ENCODE results near the gene CITED1.

CITED1 gene

GRCh38 chrX:72276478-72276953 lies 29.2 kb downstream of the CITED1 start:
- Histone ChIP-seq H3K23ac (ENCODE audit: low read length) (no peak overlapping the region), H2BK12ac (ENCODE audit: low read length) (no peak overlapping the region), H3K4ac (ENCODE audit: low read depth, low read length) (peak overlapping the region; percentile 84), H2AFZ (ENCODE audit: insufficient read depth, low read length, poor library complexity) (peak overlapping the region; percentile 67), H3K14ac (ENCODE audit: low read length) (peak overlapping the region; percentile 93), H4K8ac (ENCODE audit: low read depth, low read length) (peak overlapping the region; percentile 93), H3K36me3 (ENCODE audit: control insufficient read depth in 1 of 2, insufficient read depth in 2 of 2, low read length in 2 of 2) (peaks cover 13 to 35% of the 10 kb centered on the region in 2 experiments), H3K9ac (ENCODE audit: low read length) (peak overlapping the region; percentile 99), H4K12ac (ENCODE audit: low read depth, low read length) (peak overlapping the region; percentile 77), H3K9me3 (ENCODE audit: insufficient read depth, low read depth, low read length) (no peaks in the 10 kb centered on the region), H3K4me2 (ENCODE audit: low read length) (peak overlapping the region; percentile 60), H3K27me3 (ENCODE audit: insufficient read depth, low read length) (no peaks in the 10 kb centered on the region), H3K27ac (ENCODE audit: low read depth, low read length) (peak overlapping the region; percentile 85), H3K18ac (ENCODE audit: low read length) (peak overlapping the region; percentile 94), H3K79me1 (ENCODE audit: low read length) (peaks cover 4% of the 10 kb centered on the region), H2BK120ac (ENCODE audit: insufficient read depth, low read length, poor library complexity) (peak overlapping the region; percentile 69), H2AK5ac (ENCODE audit: low read length) (no peak overlapping the region), H3K4me3 (ENCODE audit: low read depth, low read length) (peak overlapping the region; percentile 88), H3K79me2 (ENCODE audit: control insufficient read depth, insufficient read depth, low read length, poor library complexity) (peaks cover 3% of the 10 kb centered on the region), H3K4me1 (ENCODE audit: control insufficient read depth in 1 of 2, insufficient read depth in 2 of 2, low read length in 2 of 2) (no peaks in the 10 kb centered on the region), H4K91ac (ENCODE audit: low read depth, low read length) (peak overlapping the region; percentile 89), H2BK5ac (ENCODE audit: low read depth, low read length, poor library complexity) (peak overlapping the region; percentile 89)
- no peak for DNase-seq
- no CpG with 5 or more reads among the region's 18 CpGs for WGBS (ENCODE audit: extremely low coverage, insufficient coverage, insufficient read length)

- Histone ChIP-seq H3K4ac (ENCODE audit: low read depth, low read length) (no peak overlapping the region), H3K18ac (ENCODE audit: low read length) (no peak overlapping the region), H3K79me2 (ENCODE audit: control insufficient read depth, insufficient read depth, low read length, poor library complexity) (peaks cover 3% of the 10 kb centered on the region), H3K4me3 (ENCODE audit: low read depth, low read length) (no peak overlapping the region), H3K23ac (ENCODE audit: low read length) (no peak overlapping the region), H2BK5ac (ENCODE audit: low read depth, low read length, poor library complexity) (no peak overlapping the region), H2AFZ (ENCODE audit: insufficient read depth, low read length, poor library complexity) (no peak overlapping the region), H3K36me3 (ENCODE audit: control insufficient read depth in 1 of 2, insufficient read depth in 2 of 2, low read length in 2 of 2) (peaks cover 26 to 49% of the 10 kb centered on the region in 2 experiments), H3K27ac (ENCODE audit: low read depth, low read length) (no peak overlapping the region), H4K8ac (ENCODE audit: low read depth, low read length) (no peak overlapping the region), H3K4me1 (ENCODE audit: control insufficient read depth in 1 of 2, insufficient read depth in 2 of 2, low read length in 2 of 2) (no peaks in the 10 kb centered on the region), H3K79me1 (ENCODE audit: low read length) (peaks cover 4% of the 10 kb centered on the region), H2AK5ac (ENCODE audit: low read length) (no peak overlapping the region), H4K12ac (ENCODE audit: low read depth, low read length) (no peak overlapping the region), H3K4me2 (ENCODE audit: low read length) (no peak overlapping the region), H3K9ac (ENCODE audit: low read length) (no peak overlapping the region), H3K27me3 (ENCODE audit: insufficient read depth, low read length) (no peaks in the 10 kb centered on the region), H4K91ac (ENCODE audit: low read depth, low read length) (no peak overlapping the region), H2BK120ac (ENCODE audit: insufficient read depth, low read length, poor library complexity) (no peak overlapping the region), H3K9me3 (ENCODE audit: insufficient read depth, low read depth, low read length) (no peaks in the 10 kb centered on the region), H3K14ac (ENCODE audit: low read length) (no peak overlapping the region), H2BK12ac (ENCODE audit: low read length) (no peak overlapping the region)
- no peak for DNase-seq
- no CpG with 5 or more reads among the region's 5 CpGs for WGBS (ENCODE audit: extremely low coverage, insufficient coverage, insufficient read length)
These were observed 31.2 kb downstream of the CITED1 start for GRCh38 chrX:72274526-72274925.

- Histone ChIP-seq H3K27ac (ENCODE audit: low read depth, low read length) (no peak overlapping the region), H2AK5ac (ENCODE audit: low read length) (no peak overlapping the region), H3K4me3 (ENCODE audit: low read depth, low read length) (no peak overlapping the region), H3K79me2 (ENCODE audit: control insufficient read depth, insufficient read depth, low read length, poor library complexity) (peaks cover 3% of the 10 kb centered on the region), H2BK12ac (ENCODE audit: low read length) (no peak overlapping the region), H2BK120ac (ENCODE audit: insufficient read depth, low read length, poor library complexity) (no peak overlapping the region), H3K18ac (ENCODE audit: low read length) (no peak overlapping the region), H4K91ac (ENCODE audit: low read depth, low read length) (no peak overlapping the region), H3K4me1 (ENCODE audit: control insufficient read depth in 1 of 2, insufficient read depth in 2 of 2, low read length in 2 of 2) (no peaks in the 10 kb centered on the region), H3K36me3 (ENCODE audit: control insufficient read depth in 1 of 2, insufficient read depth in 2 of 2, low read length in 2 of 2) (peaks cover 28 to 54% of the 10 kb centered on the region in 2 experiments), H2AFZ (ENCODE audit: insufficient read depth, low read length, poor library complexity) (no peak overlapping the region), H4K8ac (ENCODE audit: low read depth, low read length) (no peak overlapping the region), H3K27me3 (ENCODE audit: insufficient read depth, low read length) (no peaks in the 10 kb centered on the region), H3K9me3 (ENCODE audit: insufficient read depth, low read depth, low read length) (no peaks in the 10 kb centered on the region), H3K23ac (ENCODE audit: low read length) (no peak overlapping the region), H3K4me2 (ENCODE audit: low read length) (no peak overlapping the region), H3K79me1 (ENCODE audit: low read length) (peaks cover 4% of the 10 kb centered on the region), H3K4ac (ENCODE audit: low read depth, low read length) (no peak overlapping the region), H3K14ac (ENCODE audit: low read length) (no peak overlapping the region), H3K9ac (ENCODE audit: low read length) (no peak overlapping the region), H2BK5ac (ENCODE audit: low read depth, low read length, poor library complexity) (no peak overlapping the region), H4K12ac (ENCODE audit: low read depth, low read length) (no peak overlapping the region)
- no peak for DNase-seq
- no CpG with 5 or more reads among the region's 6 CpGs for WGBS (ENCODE audit: extremely low coverage, insufficient coverage, insufficient read length)
These were observed 32.0 kb downstream of the CITED1 start for GRCh38 chrX:72273718-72274117.

- Histone ChIP-seq H2AK5ac (ENCODE audit: low read length) (no peak overlapping the region), H3K9ac (ENCODE audit: low read length) (no peak overlapping the region), H2AFZ (ENCODE audit: insufficient read depth, low read length, poor library complexity) (no peak overlapping the region), H2BK5ac (ENCODE audit: low read depth, low read length, poor library complexity) (no peak overlapping the region), H3K36me3 (ENCODE audit: control insufficient read depth in 1 of 2, insufficient read depth in 2 of 2, low read length in 2 of 2) (peaks cover 29 to 56% of the 10 kb centered on the region in 2 experiments), H3K18ac (ENCODE audit: low read length) (no peak overlapping the region), H3K79me1 (ENCODE audit: low read length) (peaks cover 4% of the 10 kb centered on the region), H3K27ac (ENCODE audit: low read depth, low read length) (no peak overlapping the region), H4K8ac (ENCODE audit: low read depth, low read length) (no peak overlapping the region), H3K4ac (ENCODE audit: low read depth, low read length) (no peak overlapping the region), H3K4me3 (ENCODE audit: low read depth, low read length) (no peak overlapping the region), H3K9me3 (ENCODE audit: insufficient read depth, low read depth, low read length) (no peaks in the 10 kb centered on the region), H4K91ac (ENCODE audit: low read depth, low read length) (no peak overlapping the region), H3K79me2 (ENCODE audit: control insufficient read depth, insufficient read depth, low read length, poor library complexity) (peaks cover 3% of the 10 kb centered on the region), H2BK12ac (ENCODE audit: low read length) (no peak overlapping the region), H3K27me3 (ENCODE audit: insufficient read depth, low read length) (no peaks in the 10 kb centered on the region), H3K4me1 (ENCODE audit: control insufficient read depth in 1 of 2, insufficient read depth in 2 of 2, low read length in 2 of 2) (no peaks in the 10 kb centered on the region), H3K23ac (ENCODE audit: low read length) (no peak overlapping the region), H3K14ac (ENCODE audit: low read length) (no peak overlapping the region), H4K12ac (ENCODE audit: low read depth, low read length) (no peak overlapping the region), H2BK120ac (ENCODE audit: insufficient read depth, low read length, poor library complexity) (no peak overlapping the region), H3K4me2 (ENCODE audit: low read length) (no peak overlapping the region)
- no CpG with 5 or more reads among the region's 3 CpGs for WGBS (ENCODE audit: extremely low coverage, insufficient coverage, insufficient read length)
- DNase-seq: no peak
These were observed 32.8 kb downstream of the CITED1 start for GRCh38 chrX:72272868-72273267.
